H1 (cell line): Measurements from ENCODE around the gene RPUSD1. TPM values are rescaled to one million over a fixed set of nuclear protein-coding genes. Genes with fewer than 3 reads are reported as not detected.

ENCODE experiments used
- CBX8 ChIP-seq: fragments of 300-800, 300-1000 bp; sonication (generic); IDR thresholded peaks from 2 replicates; pipeline ENCODE4 v1.7.1; 2016; ENCODE audit warnings: low read depth, low read length, borderline replicate concordance
- CHD2 ChIP-seq: IDR thresholded peaks from 2 replicates; pipeline ENCODE4 v1.6.1; 2012; ENCODE audit warnings: low read length, improper control_type of control experiment
- FOSL1 ChIP-seq: IDR thresholded peaks from 2 replicates; pipeline ENCODE4 v1.6.1; 2011; ENCODE audit warnings: mild to moderate bottlenecking, low read depth, low read length, moderate library complexity; ENCODE audit not compliant: insufficient read depth
- MAFK ChIP-seq: IDR thresholded peaks from 2 replicates; pipeline ENCODE4 v1.6.1; 2012; ENCODE audit warnings: low read depth, mild to moderate bottlenecking, improper control_type of control experiment, low read length
- SP4 ChIP-seq: IDR thresholded peaks from 2 replicates; pipeline ENCODE4 v1.6.1; 2012; ENCODE audit warnings: low read length, inconsistent platforms
- SRF ChIP-seq: IDR thresholded peaks from 2 replicates; pipeline ENCODE4 v1.6.1; 2011; ENCODE audit warnings: mild to moderate bottlenecking, low read depth, low read length, moderate library complexity
- TAF7 ChIP-seq: optimal IDR thresholded peaks from 2 replicates; pipeline ENCODE3; 2011; ENCODE audit warnings: low read depth, mild to moderate bottlenecking, inconsistent platforms, low read length, moderate library complexity, borderline replicate concordance
- TBP ChIP-seq: IDR thresholded peaks from 2 replicates; pipeline ENCODE4 v1.6.1; 2011; ENCODE audit warnings: low read depth, low read length, improper control_type of control experiment
- TCF12 ChIP-seq: IDR thresholded peaks from 2 replicates; pipeline ENCODE4 v1.6.1; 2011; ENCODE audit warnings: low read depth, mild to moderate bottlenecking, low read length
- TEAD4 ChIP-seq: IDR thresholded peaks from 2 replicates; pipeline ENCODE4 v1.6.1; 2012; ENCODE audit warnings: low read depth, low read length, inconsistent platforms, mixed read lengths
- polyA plus RNA-seq, 7 experiments: library from polyadenylated mRNA; depleted of rRNA in 3 of 7; stranded (reverse) in 5 of 7; unstranded in 2 of 7; fragments of >200 nt in 5 of 7; fragments of 200-250 nt in 2 of 7; gene quantifications; 1 replicate in 5 of 7; 2 replicates in 1 of 7; 4 replicates in 1 of 7; pipeline versions ENCODE4 v1.2.1 to v1.2.3, GENCODE V29; 2011 to 2013; ENCODE audit warnings: missing spikeins in 2 of 7, mixed read lengths in 2 of 7
- total RNA-seq: library from RNA; stranded (reverse); fragmentation: NEBNext Ultra II Directional; extraction: Animal tissue kit (Norgen Biotek cat#: 25700); gene quantifications from 2 replicates; pipeline ENCODE4 v1.2.1, GENCODE V29; 2021
- TF ChIP-seq, protein P1 (sequence below): fragments of 300-600 bp; sonication (generic); IDR thresholded peaks from 2 replicates; pipeline ENCODE4 v1.7.1; 2012; ENCODE audit warnings: low read length, moderate library complexity, mild to moderate bottlenecking, inconsistent platforms; ENCODE audit not compliant: insufficient replicate concordance

RPUSD1 gene
- total and polyA plus RNA-seq, 2 of the 8 experiments (the other 6 are each of a cell fraction or from before 2014, with no cell fraction given) = 32.2 to 61.8 TPM

DNA sequence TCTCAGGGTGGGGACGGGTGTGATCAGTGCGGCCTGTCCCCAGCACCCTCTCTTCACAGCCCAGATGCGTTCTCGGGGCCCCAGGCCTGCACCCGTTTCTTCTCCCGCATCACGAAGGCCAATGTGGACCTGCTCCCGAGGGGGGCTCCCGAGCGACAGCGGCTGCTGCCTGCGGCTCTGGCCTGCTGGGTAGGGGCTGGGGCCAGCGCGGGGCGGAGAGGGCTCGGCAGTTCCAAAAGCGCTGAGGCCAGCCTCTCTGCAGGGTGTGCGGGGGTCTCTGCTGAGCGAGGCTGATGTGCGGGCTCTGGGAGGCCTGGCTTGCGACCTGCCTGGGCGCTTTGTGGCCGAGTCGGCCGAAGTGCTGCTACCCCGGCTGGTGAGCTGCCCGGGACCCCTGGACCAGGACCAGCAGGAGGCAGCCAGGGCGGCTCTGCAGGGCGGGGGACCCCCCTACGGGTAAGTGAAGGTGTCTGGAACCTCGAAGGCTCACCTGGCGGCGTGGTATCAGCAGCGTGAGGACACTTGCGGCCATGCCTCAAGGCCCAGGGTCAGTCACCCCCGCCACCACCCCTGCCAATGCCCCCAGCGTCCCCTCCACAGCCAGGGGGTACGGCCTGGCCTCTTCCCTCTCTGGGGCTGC, 23.2 kb downstream of the RPUSD1 start (continued):
- TF ChIP-seq, protein P1, sequence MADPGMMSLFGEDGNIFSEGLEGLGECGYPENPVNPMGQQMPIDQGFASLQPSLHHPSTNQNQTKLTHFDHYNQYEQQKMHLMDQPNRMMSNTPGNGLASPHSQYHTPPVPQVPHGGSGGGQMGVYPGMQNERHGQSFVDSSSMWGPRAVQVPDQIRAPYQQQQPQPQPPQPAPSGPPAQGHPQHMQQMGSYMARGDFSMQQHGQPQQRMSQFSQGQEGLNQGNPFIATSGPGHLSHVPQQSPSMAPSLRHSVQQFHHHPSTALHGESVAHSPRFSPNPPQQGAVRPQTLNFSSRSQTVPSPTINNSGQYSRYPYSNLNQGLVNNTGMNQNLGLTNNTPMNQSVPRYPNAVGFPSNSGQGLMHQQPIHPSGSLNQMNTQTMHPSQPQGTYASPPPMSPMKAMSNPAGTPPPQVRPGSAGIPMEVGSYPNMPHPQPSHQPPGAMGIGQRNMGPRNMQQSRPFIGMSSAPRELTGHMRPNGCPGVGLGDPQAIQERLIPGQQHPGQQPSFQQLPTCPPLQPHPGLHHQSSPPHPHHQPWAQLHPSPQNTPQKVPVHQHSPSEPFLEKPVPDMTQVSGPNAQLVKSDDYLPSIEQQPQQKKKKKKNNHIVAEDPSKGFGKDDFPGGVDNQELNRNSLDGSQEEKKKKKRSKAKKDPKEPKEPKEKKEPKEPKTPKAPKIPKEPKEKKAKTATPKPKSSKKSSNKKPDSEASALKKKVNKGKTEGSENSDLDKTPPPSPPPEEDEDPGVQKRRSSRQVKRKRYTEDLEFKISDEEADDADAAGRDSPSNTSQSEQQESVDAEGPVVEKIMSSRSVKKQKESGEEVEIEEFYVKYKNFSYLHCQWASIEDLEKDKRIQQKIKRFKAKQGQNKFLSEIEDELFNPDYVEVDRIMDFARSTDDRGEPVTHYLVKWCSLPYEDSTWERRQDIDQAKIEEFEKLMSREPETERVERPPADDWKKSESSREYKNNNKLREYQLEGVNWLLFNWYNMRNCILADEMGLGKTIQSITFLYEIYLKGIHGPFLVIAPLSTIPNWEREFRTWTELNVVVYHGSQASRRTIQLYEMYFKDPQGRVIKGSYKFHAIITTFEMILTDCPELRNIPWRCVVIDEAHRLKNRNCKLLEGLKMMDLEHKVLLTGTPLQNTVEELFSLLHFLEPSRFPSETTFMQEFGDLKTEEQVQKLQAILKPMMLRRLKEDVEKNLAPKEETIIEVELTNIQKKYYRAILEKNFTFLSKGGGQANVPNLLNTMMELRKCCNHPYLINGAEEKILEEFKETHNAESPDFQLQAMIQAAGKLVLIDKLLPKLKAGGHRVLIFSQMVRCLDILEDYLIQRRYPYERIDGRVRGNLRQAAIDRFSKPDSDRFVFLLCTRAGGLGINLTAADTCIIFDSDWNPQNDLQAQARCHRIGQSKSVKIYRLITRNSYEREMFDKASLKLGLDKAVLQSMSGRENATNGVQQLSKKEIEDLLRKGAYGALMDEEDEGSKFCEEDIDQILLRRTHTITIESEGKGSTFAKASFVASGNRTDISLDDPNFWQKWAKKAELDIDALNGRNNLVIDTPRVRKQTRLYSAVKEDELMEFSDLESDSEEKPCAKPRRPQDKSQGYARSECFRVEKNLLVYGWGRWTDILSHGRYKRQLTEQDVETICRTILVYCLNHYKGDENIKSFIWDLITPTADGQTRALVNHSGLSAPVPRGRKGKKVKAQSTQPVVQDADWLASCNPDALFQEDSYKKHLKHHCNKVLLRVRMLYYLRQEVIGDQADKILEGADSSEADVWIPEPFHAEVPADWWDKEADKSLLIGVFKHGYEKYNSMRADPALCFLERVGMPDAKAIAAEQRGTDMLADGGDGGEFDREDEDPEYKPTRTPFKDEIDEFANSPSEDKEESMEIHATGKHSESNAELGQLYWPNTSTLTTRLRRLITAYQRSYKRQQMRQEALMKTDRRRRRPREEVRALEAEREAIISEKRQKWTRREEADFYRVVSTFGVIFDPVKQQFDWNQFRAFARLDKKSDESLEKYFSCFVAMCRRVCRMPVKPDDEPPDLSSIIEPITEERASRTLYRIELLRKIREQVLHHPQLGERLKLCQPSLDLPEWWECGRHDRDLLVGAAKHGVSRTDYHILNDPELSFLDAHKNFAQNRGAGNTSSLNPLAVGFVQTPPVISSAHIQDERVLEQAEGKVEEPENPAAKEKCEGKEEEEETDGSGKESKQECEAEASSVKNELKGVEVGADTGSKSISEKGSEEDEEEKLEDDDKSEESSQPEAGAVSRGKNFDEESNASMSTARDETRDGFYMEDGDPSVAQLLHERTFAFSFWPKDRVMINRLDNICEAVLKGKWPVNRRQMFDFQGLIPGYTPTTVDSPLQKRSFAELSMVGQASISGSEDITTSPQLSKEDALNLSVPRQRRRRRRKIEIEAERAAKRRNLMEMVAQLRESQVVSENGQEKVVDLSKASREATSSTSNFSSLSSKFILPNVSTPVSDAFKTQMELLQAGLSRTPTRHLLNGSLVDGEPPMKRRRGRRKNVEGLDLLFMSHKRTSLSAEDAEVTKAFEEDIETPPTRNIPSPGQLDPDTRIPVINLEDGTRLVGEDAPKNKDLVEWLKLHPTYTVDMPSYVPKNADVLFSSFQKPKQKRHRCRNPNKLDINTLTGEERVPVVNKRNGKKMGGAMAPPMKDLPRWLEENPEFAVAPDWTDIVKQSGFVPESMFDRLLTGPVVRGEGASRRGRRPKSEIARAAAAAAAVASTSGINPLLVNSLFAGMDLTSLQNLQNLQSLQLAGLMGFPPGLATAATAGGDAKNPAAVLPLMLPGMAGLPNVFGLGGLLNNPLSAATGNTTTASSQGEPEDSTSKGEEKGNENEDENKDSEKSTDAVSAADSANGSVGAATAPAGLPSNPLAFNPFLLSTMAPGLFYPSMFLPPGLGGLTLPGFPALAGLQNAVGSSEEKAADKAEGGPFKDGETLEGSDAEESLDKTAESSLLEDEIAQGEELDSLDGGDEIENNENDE = no peak
- TF ChIP-seq MAFK (no peak), FOSL1 (no peak), TCF12 (no peak), SRF (no peak), CHD2 (no peak), CBX8 (no peak), TEAD4 (no peak), SP4 (no peak), TBP (no peak), TAF7 (no peak)
